H9 (cell line): ENCODE data around the gene PIPOX. TPM values are rescaled to one million over a fixed set of nuclear protein-coding genes. Genes with fewer than 3 reads are reported as not detected.

Experiments
- DNase-seq: peaks from one replicate; pipeline ENCODE4 v3.0.0-alpha.2; 2017
- H2AFZ ChIP-seq: one replicate; pipeline ENCODE4 v1.6.1; 2013; ENCODE audit warnings: mild to moderate bottlenecking, low read length, control low read depth, moderate library complexity
- H2AK5ac ChIP-seq: 2 replicates; pipeline ENCODE4 v1.6.1; 2013; ENCODE audit warnings: low read length, control low read depth, mixed read lengths; ENCODE audit not compliant: insufficient read length
- H2BK120ac ChIP-seq: one replicate; pipeline ENCODE4 v1.6.1; 2013; ENCODE audit warnings: low read depth, mild to moderate bottlenecking, low read length, control low read depth, inconsistent platforms; ENCODE audit not compliant: poor library complexity, severe bottlenecking
- H2BK12ac ChIP-seq: 2 replicates; pipeline ENCODE4 v1.6.1; 2013; ENCODE audit warnings: low read length, control low read depth, mixed read lengths, low read depth; ENCODE audit not compliant: insufficient read length
- H2BK15ac ChIP-seq: 2 replicates; pipeline ENCODE4 v1.6.1; 2013; ENCODE audit warnings: low read depth, low read length, control low read depth
- H2BK20ac ChIP-seq: one replicate; pipeline ENCODE4 v1.6.1; 2013; ENCODE audit warnings: low read depth, mild to moderate bottlenecking, low read length, control low read depth, inconsistent platforms; ENCODE audit not compliant: poor library complexity, severe bottlenecking
- H2BK5ac ChIP-seq: 2 replicates; pipeline ENCODE4 v1.6.1; 2013; ENCODE audit warnings: low read length, control low read depth, mixed read lengths; ENCODE audit not compliant: insufficient read length
- H3K14ac ChIP-seq: 2 replicates; pipeline ENCODE4 v1.6.1; 2013; ENCODE audit warnings: low read length, control low read depth; ENCODE audit not compliant: insufficient read depth
- H3K18ac ChIP-seq: 2 replicates; pipeline ENCODE4 v1.6.1; 2013; ENCODE audit warnings: low read depth, mild to moderate bottlenecking, mixed read lengths, low read length, control low read depth; ENCODE audit not compliant: insufficient read length
- H3K23ac ChIP-seq: 2 replicates; pipeline ENCODE4 v1.6.1; 2013; ENCODE audit warnings: low read length, control low read depth, mixed read lengths, low read depth; ENCODE audit not compliant: insufficient read length
- H3K23me2 ChIP-seq: 2 replicates; pipeline ENCODE4 v1.6.1; 2013; ENCODE audit warnings: low read depth, mild to moderate bottlenecking, mixed read lengths, low read length, control low read depth; ENCODE audit not compliant: insufficient read length, poor library complexity, severe bottlenecking
- H3K27ac ChIP-seq: 2 replicates; pipeline ENCODE4 v1.5.1; 2013; ENCODE audit warnings: low read length, control low read depth, mixed read lengths, low read depth; ENCODE audit not compliant: insufficient read length
- H3K27me3 ChIP-seq: 2 replicates; pipeline ENCODE4 v1.6.1; 2013; ENCODE audit warnings: low read length, control low read depth, inconsistent platforms; ENCODE audit not compliant: insufficient read depth
- H3K4ac ChIP-seq: 2 replicates; pipeline ENCODE4 v1.6.1; 2013; ENCODE audit warnings: low read depth, mild to moderate bottlenecking, control low read depth, inconsistent platforms, low read length, moderate library complexity
- H3K4me1 ChIP-seq: 2 replicates; pipeline ENCODE4 v1.6.1; 2013; ENCODE audit warnings: low read length, control low read depth, inconsistent platforms; ENCODE audit not compliant: insufficient read depth
- H3K4me2 ChIP-seq: 2 replicates; pipeline ENCODE4 v1.6.1; 2013; ENCODE audit warnings: low read length, control low read depth, mixed read lengths; ENCODE audit not compliant: insufficient read length, insufficient read depth
- H3K56ac ChIP-seq: 2 replicates; pipeline ENCODE4 v1.6.1; 2013; ENCODE audit warnings: low read depth, mild to moderate bottlenecking, mixed read lengths, low read length, control low read depth; ENCODE audit not compliant: insufficient read length
- H3K79me1 ChIP-seq: 2 replicates; pipeline ENCODE4 v1.6.1; 2013; ENCODE audit warnings: low read depth, mild to moderate bottlenecking, moderate library complexity, low read length, control low read depth, inconsistent platforms; ENCODE audit not compliant: insufficient read depth, poor library complexity, severe bottlenecking
- H3K79me2 ChIP-seq: 2 replicates; pipeline ENCODE4 v1.6.1; 2013; ENCODE audit warnings: low read length, control low read depth, inconsistent platforms; ENCODE audit not compliant: insufficient read depth
- H3K9ac ChIP-seq: 2 replicates; pipeline ENCODE4 v1.6.1; 2013; ENCODE audit warnings: low read length, control low read depth, mixed read lengths; ENCODE audit not compliant: insufficient read length; ENCODE audit errors: extremely low read depth
- H3K9me3 ChIP-seq: one replicate; pipeline ENCODE4 v1.6.1; 2013; ENCODE audit warnings: low read depth, low read length, inconsistent platforms; ENCODE audit not compliant: control insufficient read depth
- H3T11ph ChIP-seq: one replicate; pipeline ENCODE4 v1.6.1; 2013; ENCODE audit warnings: mild to moderate bottlenecking, low read length, control low read depth, inconsistent platforms
- H4K20me1 ChIP-seq: one replicate; pipeline ENCODE4 v1.6.1; 2013; ENCODE audit not compliant: control insufficient read depth, insufficient read length, insufficient read depth
- H4K5ac ChIP-seq: 2 replicates; pipeline ENCODE4 v1.6.1; 2013; ENCODE audit warnings: low read depth, mild to moderate bottlenecking, mixed read lengths, low read length, control low read depth; ENCODE audit not compliant: insufficient read length
- H4K8ac ChIP-seq: replicated peaks from 2 replicates; pipeline ENCODE4 v1.6.1; 2013; ENCODE audit warnings: low read length, control low read depth, mixed read lengths, low read depth; ENCODE audit not compliant: insufficient read length
- H4K91ac ChIP-seq: 2 replicates; pipeline ENCODE4 v1.6.1; 2013; ENCODE audit warnings: low read depth, mild to moderate bottlenecking, moderate library complexity, mixed read lengths, low read length, control low read depth; ENCODE audit not compliant: insufficient read length
- H3K27ac Mint-ChIP-seq, 3 experiments: 2 replicates in 2 of 3; 3 replicates in 1 of 3; pipeline ENCODE4 v1.8.0; 2020 to 2021; ENCODE audit warnings: mixed read lengths in 3 of 3, mild to moderate bottlenecking in 1 of 3, moderate library complexity in 1 of 3
- H3K27me3 Mint-ChIP-seq: 2 replicates; pipeline ENCODE4 v1.8.0; 2021; ENCODE audit warnings: low read depth, mild to moderate bottlenecking, moderate library complexity, mixed read lengths
- H3K36me3 Mint-ChIP-seq, 3 experiments: 2 replicates in 2 of 3; 3 replicates in 1 of 3; pipeline ENCODE4 v1.8.0; 2020 to 2021; ENCODE audit warnings: low read depth in 3 of 3, mixed read lengths in 3 of 3; ENCODE audit not compliant: insufficient read depth in 1 of 3
- H3K4me1 Mint-ChIP-seq, 2 experiments: 2 replicates each; pipeline ENCODE4 v1.8.0; 2020; ENCODE audit warnings: mixed read lengths in 2 of 2
- H3K4me3 Mint-ChIP-seq, 2 experiments: 2 replicates in 1 of 2; 3 replicates in 1 of 2; pipeline ENCODE4 v1.8.0; 2020 to 2021; ENCODE audit warnings: mild to moderate bottlenecking in 2 of 2, mixed read lengths in 2 of 2, moderate library complexity in 1 of 2
- H3K9me3 Mint-ChIP-seq, 2 experiments: 2 replicates in 1 of 2; 3 replicates in 1 of 2; pipeline ENCODE4 v1.8.0; 2020; ENCODE audit warnings: mild to moderate bottlenecking in 2 of 2, mixed read lengths in 2 of 2, moderate library complexity in 1 of 2
- CTCF ChIP-seq: fragments of 200-600 bp; sonication (generic); conservative IDR thresholded peaks from 3 replicates; pipeline ENCODE4 v1.8.0; 2021; ENCODE audit warnings: antibody characterized with exemption, mild to moderate bottlenecking
- WGBS: extraction: QIAGEN DNeasy Blood & Tissue Kit; methylation state at CpG from one replicate; pipeline ENCODE4 v1.1.7; 2013; ENCODE audit warnings: missing lambda C conversion rate, low lambda C conversion rate, mixed read lengths; ENCODE audit not compliant: insufficient read length; ENCODE audit errors: extremely low coverage; 5-methylcytosine and 5-hydroxymethylcytosine counted together
- total RNA-seq: library from RNA; stranded (reverse); gene quantifications from 2 replicates; pipeline ENCODE4 v1.2.1, GENCODE V29; 2021

Gene PIPOX
- total RNA-seq, 1 experiment from 2014 or later, result 30.1 TPM

- H3K9me3 ChIP-seq, result no peaks in the 10 kb centered on the region
- no peak for DNase-seq
- H3K14ac ChIP-seq, result no peak overlapping the region
- H3K27ac ChIP-seq, result no peak overlapping the region
- no peak overlapping the region for H3K9ac ChIP-seq
- TF ChIP-seq CTCF, result no peak
- H3K4ac ChIP-seq, result no peak overlapping the region
- no peak overlapping the region for H4K91ac ChIP-seq
- no peaks in the 10 kb centered on the region for H4K20me1 ChIP-seq
- Mint-ChIP-seq H3K36me3 (no peaks in the 10 kb centered on the region), H3K27ac (no peak overlapping the region), H3K4me1 (peaks cover 60 to 64% of the 10 kb centered on the region in 2 experiments), H3K9me3 (no peaks in the 10 kb centered on the region), H3K4me3 (no peak overlapping the region), H3K27me3 (peaks cover 13% of the 10 kb centered on the region)
- no peak overlapping the region for H4K8ac ChIP-seq
- H3K4me1 ChIP-seq, result peaks cover 29% of the 10 kb centered on the region
- no peak overlapping the region for H2BK120ac ChIP-seq
- H3K23ac ChIP-seq, result no peak overlapping the region
- H3K56ac ChIP-seq, result no peak overlapping the region
- no peak overlapping the region for H3K18ac ChIP-seq
- H2AK5ac ChIP-seq, result no peak overlapping the region
- H2BK20ac ChIP-seq, result no peak overlapping the region
- H3K4me2 ChIP-seq, result no peak overlapping the region
- no peaks in the 10 kb centered on the region for H3K23me2 ChIP-seq
- WGBS, result no CpG with 5 or more reads among the region's 8 CpGs
- no peaks in the 10 kb centered on the region for H3K79me2 ChIP-seq
- H3K27me3 ChIP-seq, result no peaks in the 10 kb centered on the region
- no peak overlapping the region for H3T11ph ChIP-seq
- no peak overlapping the region for H2AFZ ChIP-seq
- H2BK5ac ChIP-seq, result no peak overlapping the region
- no peaks in the 10 kb centered on the region for H3K79me1 ChIP-seq
- H2BK12ac ChIP-seq, result no peak overlapping the region
- no peak overlapping the region for H4K5ac ChIP-seq
- H2BK15ac ChIP-seq, result no peak overlapping the region
These were observed 22.4 kb upstream of the PIPOX start for GRCh38 chr17:29020576-29020975.
